Osteocyte (in vitro differentiated cells): Measurements from ENCODE around the gene PIGN. TPM values are rescaled to one million over a fixed set of nuclear protein-coding genes. Genes with fewer than 3 reads are reported as not detected.

Source experiments
- DNase-seq: peaks from one replicate; pipeline ENCODE4 v3.0.0; 2021; ENCODE audit warnings: mixed read lengths; ENCODE audit not compliant: unreplicated experiment; ENCODE audit errors: extremely low spot score
- H3K27ac Mint-ChIP-seq: one replicate; pipeline ENCODE4 v1.8.0; 2021; ENCODE audit warnings: mild to moderate bottlenecking, mixed read lengths; ENCODE audit not compliant: unreplicated experiment
- H3K27me3 Mint-ChIP-seq: one replicate; pipeline ENCODE4 v1.8.0; 2021; ENCODE audit warnings: mixed read lengths; ENCODE audit not compliant: unreplicated experiment
- H3K36me3 Mint-ChIP-seq: one replicate; pipeline ENCODE4 v1.8.0; 2021; ENCODE audit warnings: mixed read lengths; ENCODE audit not compliant: unreplicated experiment
- H3K4me1 Mint-ChIP-seq: one replicate; pipeline ENCODE4 v1.8.0; 2021; ENCODE audit warnings: mixed read lengths; ENCODE audit not compliant: unreplicated experiment
- H3K4me3 Mint-ChIP-seq: one replicate; pipeline ENCODE4 v1.8.0; 2021; ENCODE audit warnings: mild to moderate bottlenecking, moderate library complexity, mixed read lengths; ENCODE audit not compliant: unreplicated experiment
- H3K9me3 Mint-ChIP-seq: one replicate; pipeline ENCODE4 v1.8.0; 2021; ENCODE audit warnings: mixed read lengths; ENCODE audit not compliant: unreplicated experiment
- total RNA-seq: library from RNA; stranded (reverse); gene quantifications from 2 replicates; pipeline ENCODE4 v1.2.1, GENCODE V29; 2021
- TF ChIP-seq, protein P1 (sequence below): fragments of 200-600 bp; sonication (generic); IDR thresholded peaks from 2 replicates; pipeline ENCODE4 v1.5.0; 2021; ENCODE audit warnings: antibody characterized with exemption, mild to moderate bottlenecking, moderate library complexity

The PIGN gene
- total RNA-seq, 1 donor from 2014 or later, result 39.2 TPM

DNA sequence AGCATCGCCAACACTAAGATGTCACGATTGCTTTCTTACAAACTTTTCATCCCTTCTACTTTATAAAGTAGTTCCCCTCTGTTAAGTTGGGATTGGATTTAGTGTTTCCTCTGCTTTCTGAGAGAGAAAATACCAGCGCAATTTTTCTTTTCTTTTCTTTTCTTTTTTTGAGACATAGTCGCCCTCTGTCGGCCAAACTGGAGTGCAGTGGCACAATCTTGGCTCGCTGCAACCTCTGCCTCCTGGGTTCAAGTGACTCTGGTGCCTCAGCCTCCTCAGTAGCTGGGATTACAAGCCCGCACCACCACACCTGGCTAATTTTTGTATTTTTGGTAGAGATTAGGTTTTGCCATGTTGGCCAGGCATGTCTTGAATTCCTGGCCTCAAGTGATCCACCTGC is 9.2 kb upstream of the PIGN start:
- Mint-ChIP-seq H3K9me3 (no peaks in the 10 kb centered on the region), H3K36me3 (peaks cover 7% of the 10 kb centered on the region)

DNA sequence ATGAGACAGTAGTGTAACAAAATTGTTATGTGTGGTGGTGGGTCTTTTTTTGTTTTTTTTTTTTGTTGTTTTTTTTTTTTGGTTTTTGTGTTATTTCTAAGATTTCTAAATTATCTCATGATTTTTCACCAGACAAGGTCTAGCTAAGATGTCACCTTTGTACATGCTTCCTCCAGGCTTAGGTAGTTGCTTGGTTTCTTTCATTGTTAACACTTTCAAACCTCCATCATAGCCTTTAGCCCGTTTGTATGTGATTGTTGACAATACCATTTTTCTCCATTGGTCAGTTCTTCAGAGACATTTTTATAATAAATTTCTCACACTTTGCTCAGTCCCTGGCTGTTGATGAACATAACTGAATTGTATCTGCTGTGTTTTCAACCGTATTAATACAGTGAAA is 2.4 kb upstream of the PIGN start:
- H3K36me3 Mint-ChIP-seq, result peaks cover 10% of the 10 kb centered on the region
- H3K4me3 Mint-ChIP-seq, result peak overlapping the region; percentile 49
- H3K4me1 Mint-ChIP-seq, result peaks cover 39% of the 10 kb centered on the region
- DNase-seq, result no peak
- TF ChIP-seq, protein P1, sequence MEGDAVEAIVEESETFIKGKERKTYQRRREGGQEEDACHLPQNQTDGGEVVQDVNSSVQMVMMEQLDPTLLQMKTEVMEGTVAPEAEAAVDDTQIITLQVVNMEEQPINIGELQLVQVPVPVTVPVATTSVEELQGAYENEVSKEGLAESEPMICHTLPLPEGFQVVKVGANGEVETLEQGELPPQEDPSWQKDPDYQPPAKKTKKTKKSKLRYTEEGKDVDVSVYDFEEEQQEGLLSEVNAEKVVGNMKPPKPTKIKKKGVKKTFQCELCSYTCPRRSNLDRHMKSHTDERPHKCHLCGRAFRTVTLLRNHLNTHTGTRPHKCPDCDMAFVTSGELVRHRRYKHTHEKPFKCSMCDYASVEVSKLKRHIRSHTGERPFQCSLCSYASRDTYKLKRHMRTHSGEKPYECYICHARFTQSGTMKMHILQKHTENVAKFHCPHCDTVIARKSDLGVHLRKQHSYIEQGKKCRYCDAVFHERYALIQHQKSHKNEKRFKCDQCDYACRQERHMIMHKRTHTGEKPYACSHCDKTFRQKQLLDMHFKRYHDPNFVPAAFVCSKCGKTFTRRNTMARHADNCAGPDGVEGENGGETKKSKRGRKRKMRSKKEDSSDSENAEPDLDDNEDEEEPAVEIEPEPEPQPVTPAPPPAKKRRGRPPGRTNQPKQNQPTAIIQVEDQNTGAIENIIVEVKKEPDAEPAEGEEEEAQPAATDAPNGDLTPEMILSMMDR, result no peak
- no peaks in the 10 kb centered on the region for H3K9me3 Mint-ChIP-seq
- H3K27me3 Mint-ChIP-seq, result no peaks in the 10 kb centered on the region
- H3K27ac Mint-ChIP-seq, result no peak overlapping the region

More for the DNA sequence above, 9.2 kb upstream of the PIGN start:
- H3K4me3 Mint-ChIP-seq, result no peak overlapping the region
- DNase-seq, result no peak
- H3K27me3 Mint-ChIP-seq, result no peaks in the 10 kb centered on the region
- H3K27ac Mint-ChIP-seq, result no peak overlapping the region
- H3K4me1 Mint-ChIP-seq, result peaks cover 2% of the 10 kb centered on the region
- TF ChIP-seq, protein P1, result no peak

DNA sequence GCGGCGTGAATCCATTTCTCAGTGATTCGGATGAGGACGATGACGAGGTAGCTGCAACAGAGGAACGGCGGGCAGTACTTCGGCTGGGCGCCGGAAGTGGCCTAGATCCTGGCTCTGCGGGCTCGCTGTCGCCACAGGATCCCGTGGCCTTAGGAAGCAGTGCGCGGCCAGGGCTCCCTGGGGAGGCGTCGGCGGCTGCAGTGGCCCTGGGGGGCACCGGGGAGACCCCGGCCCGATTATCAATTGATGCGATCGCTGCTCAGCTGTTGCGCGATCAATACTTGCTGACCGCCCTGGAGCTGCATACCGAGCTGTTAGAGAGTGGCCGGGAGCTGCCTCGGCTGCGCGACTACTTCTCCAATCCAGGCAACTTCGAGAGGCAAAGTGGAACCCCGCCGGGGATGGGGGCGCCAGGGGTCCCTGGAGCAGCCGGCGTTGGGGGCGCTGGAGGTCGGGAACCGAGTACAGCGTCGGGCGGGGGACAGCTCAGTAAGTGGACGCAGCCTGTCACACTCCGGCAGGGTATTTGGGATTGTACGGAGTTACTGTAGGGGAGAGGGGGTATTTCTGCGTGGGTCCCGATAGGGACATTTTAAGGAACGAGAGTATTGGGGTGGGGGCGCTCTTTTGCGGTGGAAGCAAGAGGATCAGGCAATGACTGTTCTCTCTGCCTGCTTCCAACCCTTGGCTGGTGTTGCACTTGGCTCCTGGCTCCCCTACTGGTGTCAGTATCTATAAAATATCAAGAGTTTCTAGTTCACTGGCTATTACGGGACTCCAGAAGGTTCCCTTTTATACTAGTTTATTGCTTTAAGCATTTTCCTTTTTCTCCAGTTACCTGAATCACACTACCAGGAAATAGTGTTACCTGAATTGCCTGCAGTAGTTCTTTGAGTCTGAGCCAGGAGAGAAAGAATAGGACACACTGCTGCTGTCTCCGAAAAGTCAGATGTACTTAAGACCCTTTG is 971 bp upstream of the PIGN start:
- peak overlapping the region; percentile 98 for H3K27ac Mint-ChIP-seq
- TF ChIP-seq, protein P1, result peak; percentile 30
- H3K9me3 Mint-ChIP-seq, result no peaks in the 10 kb centered on the region
- H3K36me3 Mint-ChIP-seq, result peaks cover 10% of the 10 kb centered on the region
- peak overlapping the region; percentile 100 for H3K4me3 Mint-ChIP-seq
- peaks cover 42% of the 10 kb centered on the region for H3K4me1 Mint-ChIP-seq
- DNase-seq, result no peak
- H3K27me3 Mint-ChIP-seq, result no peaks in the 10 kb centered on the region

DNA sequence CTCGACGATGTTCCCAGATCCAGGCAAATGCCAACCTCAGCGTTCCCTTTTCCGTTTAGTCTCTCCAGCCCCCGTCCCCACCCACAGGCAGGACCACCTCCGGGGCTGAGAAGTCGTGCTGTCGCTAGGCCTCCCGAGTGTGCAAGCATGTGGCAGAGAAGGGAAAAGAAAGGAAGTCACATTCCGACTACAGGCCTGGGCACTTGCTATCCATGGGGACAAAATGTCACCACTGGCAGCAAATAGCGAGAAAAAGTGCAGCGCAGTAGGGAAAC is 420 bp downstream of the PIGN start:
- no peaks in the 10 kb centered on the region for H3K9me3 Mint-ChIP-seq
- H3K27me3 Mint-ChIP-seq, result no peaks in the 10 kb centered on the region
- H3K4me3 Mint-ChIP-seq, result peak overlapping the region; percentile 100
- DNase-seq, result peak; percentile 86
- H3K4me1 Mint-ChIP-seq, result peaks cover 42% of the 10 kb centered on the region
- TF ChIP-seq, protein P1, result no peak
- H3K36me3 Mint-ChIP-seq, result peaks cover 3% of the 10 kb centered on the region
- H3K27ac Mint-ChIP-seq, result peak overlapping the region; percentile 92

DNA sequence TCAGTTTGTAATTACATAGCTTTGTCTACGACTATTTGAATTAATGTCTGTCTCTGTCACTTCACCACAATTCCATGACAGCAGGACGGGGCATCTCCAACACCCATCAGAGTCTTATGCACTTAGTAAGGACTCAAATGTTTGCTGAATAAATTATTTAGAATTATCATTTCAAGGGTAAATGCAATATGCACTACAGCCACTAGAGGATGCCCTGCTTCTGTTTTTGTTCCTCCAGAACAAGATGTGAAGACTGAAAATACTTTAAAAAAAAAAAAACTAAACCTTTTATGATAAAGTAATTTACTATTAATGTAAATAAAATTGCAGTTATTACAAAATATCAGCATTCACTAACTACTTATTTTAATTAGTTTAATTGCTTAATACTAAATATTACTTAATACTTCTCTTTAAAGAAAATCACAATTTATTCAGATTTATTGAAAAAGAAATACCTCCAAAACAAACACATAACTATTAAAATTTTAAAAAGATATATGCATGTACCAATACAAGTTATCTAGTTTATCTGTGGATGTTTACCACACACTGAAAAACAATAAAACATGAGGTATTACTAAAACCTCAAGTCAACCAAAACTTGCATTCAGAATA is 3.2 kb downstream of the PIGN start:
- Mint-ChIP-seq H3K27me3 (no peaks in the 10 kb centered on the region), H3K36me3 (no peaks in the 10 kb centered on the region), H3K9me3 (no peaks in the 10 kb centered on the region), H3K27ac (no peak overlapping the region), H3K4me1 (peaks cover 19% of the 10 kb centered on the region), H3K4me3 (no peak overlapping the region)
- TF ChIP-seq, protein P1, result peak; percentile 88
- DNase-seq, result no peak
